HCT116 (cell line): ENCODE measurements around the gene TLCD1. TPM values are rescaled to one million over a fixed set of nuclear protein-coding genes. Genes with fewer than 3 reads are reported as not detected.
A peak's percentile ranks its signal among the peaks of the same experiment; 100 is the strongest.

Experiments
- ATAC-seq: fragments of 200-7000 bp; cut with Tn5 transposase; 2 replicates; pipeline ENCODE4 v1.9.1; 2020; ENCODE audit warnings: mild to moderate bottlenecking, moderate library complexity
- BruUV-seq: library from RNA; stranded (reverse); fragments of 400-500 nt; replicated peaks from 2 replicates; lab custom pipeline; 2021; lab: Mats Ljungman, UMichigan
- CTCF ChIA-PET: fragments of 300-600 bp; sonication (Branson Sonifier 250); formaldehyde crosslinking; loops from one replicate; lab custom pipeline; 2021; ENCODE audit warnings: antibody characterized with exemption; lab: Charles Lee
- POLR2A ChIA-PET: fragments of 300-600, 350-600 bp; sonication (Branson Sonifier 250); formaldehyde crosslinking; loops from one replicate; lab custom pipeline; 2021; ENCODE audit warnings: antibody characterized with exemption; lab: Charles Lee
- RAD21 ChIA-PET, 2 experiments: fragments of 300-600 bp; sonication (Branson Sonifier 250); formaldehyde crosslinking; loops; one replicate each; lab custom pipeline; 2023; ENCODE audit warnings: low total read pairs in 2 of 2; ENCODE audit not compliant: uncharacterized antibody in 2 of 2, unreplicated experiment in 2 of 2, low non-redundant PET in 1 of 2; lab: Charles Lee
- DNase-seq: peaks from one replicate; pipeline ENCODE4 v3.0.0-alpha.2; 2010; ENCODE audit warnings: low read depth, low spot score
- H2AFZ ChIP-seq: fragments of 200-600 bp; shearing (Covaris generic), sonication (generic); 2 replicates; pipeline ENCODE4 v1.6.1; 2017; ENCODE audit warnings: low read depth, mixed run types, mixed read lengths, antibody characterized with exemption, low read length; ENCODE audit not compliant: poor library complexity, severe bottlenecking
- H3K27ac ChIP-seq: 2 replicates; pipeline ENCODE4 v1.5.1; 2012; ENCODE audit warnings: low read depth, low read length
- H3K27me3 ChIP-seq: fragments of 200-600 bp; sonication (generic); 2 replicates; pipeline ENCODE4 v1.6.1; 2016; ENCODE audit warnings: mixed run types, low read length, mixed read lengths; ENCODE audit not compliant: insufficient read depth
- H3K36me3 ChIP-seq, 2 experiments: fragments of 200-500 bp in 1 of 2; fragments of 200-600 bp in 1 of 2; sonication (Bioruptor generic) in 1 of 2; sonication (generic) in 1 of 2; 2 replicates each; pipeline versions ENCODE4 v1.5.1 to v1.6.1; 2014 to 2016; ENCODE audit warnings: low read length in 2 of 2, inconsistent platforms in 1 of 2, mixed read lengths in 1 of 2, mixed run types in 1 of 2; ENCODE audit not compliant: insufficient read depth in 2 of 2, control insufficient read depth in 1 of 2
- H3K4me1 ChIP-seq, 2 experiments: fragments of 200-600 bp in 1 of 2; sonication (generic) in 1 of 2; 2 replicates each; pipeline versions ENCODE4 v1.5.1 to v1.6.1; 2012 to 2017; ENCODE audit warnings: low read length in 2 of 2, inconsistent platforms in 1 of 2, mild to moderate bottlenecking in 1 of 2, mixed read lengths in 1 of 2, mixed run types in 1 of 2, moderate library complexity in 1 of 2; ENCODE audit not compliant: insufficient read depth in 2 of 2, control insufficient read depth in 1 of 2
- H3K4me2 ChIP-seq: fragments of 200-600 bp; sonication (generic); 2 replicates; pipeline ENCODE4 v1.6.1; 2017; ENCODE audit warnings: mixed run types, low read length, mixed read lengths
- H3K4me3 ChIP-seq, 2 experiments: fragments of 200-600 bp in 1 of 2; sonication (generic) in 1 of 2; replicated peaks in 1 of 2; 2 replicates each; pipeline ENCODE4 v1.5.1; 2011 to 2016; ENCODE audit warnings: low read length in 2 of 2, control low read depth in 1 of 2, low read depth in 1 of 2, mild to moderate bottlenecking in 1 of 2, mixed read lengths in 1 of 2, mixed run types in 1 of 2
- H3K79me2 ChIP-seq: fragments of 200-600 bp; sonication (generic); 2 replicates; pipeline ENCODE4 v1.6.1; 2017; ENCODE audit warnings: mild to moderate bottlenecking, mixed run types, low read length, moderate library complexity, mixed read lengths; ENCODE audit not compliant: insufficient read depth
- H3K9ac ChIP-seq: fragments of 200-600 bp; sonication (generic); 2 replicates; pipeline ENCODE4 v1.6.1; 2016; ENCODE audit warnings: low read length, mixed read lengths
- H3K9me2 ChIP-seq: fragments of 200-600 bp; sonication (generic), shearing (Covaris generic); 2 replicates; pipeline ENCODE4 v1.6.1; 2017; ENCODE audit warnings: mixed run types, mild to moderate bottlenecking, moderate library complexity; ENCODE audit not compliant: insufficient read depth
- H3K9me3 ChIP-seq, 2 experiments: fragments of 200-500 bp in 1 of 2; fragments of 200-600 bp in 1 of 2; sonication (Bioruptor generic) in 1 of 2; sonication (generic) in 1 of 2; 2 replicates each; pipeline ENCODE4 v1.6.1; 2014 to 2017; ENCODE audit warnings: low read length in 2 of 2, mixed read lengths in 2 of 2, inconsistent platforms in 1 of 2, low read depth in 1 of 2, mild to moderate bottlenecking in 1 of 2, mixed run types in 1 of 2, moderate library complexity in 1 of 2; ENCODE audit not compliant: control insufficient read depth in 1 of 2, insufficient read depth in 1 of 2
- H4K20me1 ChIP-seq: fragments of 200-600 bp; sonication (generic), shearing (Covaris generic); 2 replicates; pipeline ENCODE4 v1.6.1; 2017; ENCODE audit warnings: mixed run types, mild to moderate bottlenecking, moderate library complexity; ENCODE audit not compliant: insufficient read depth
- CBX3 ChIP-seq: IDR thresholded peaks from 2 replicates; pipeline ENCODE4 v1.6.1; 2012; ENCODE audit warnings: low read depth
- FOSL1 ChIP-seq: IDR thresholded peaks from 2 replicates; pipeline ENCODE4 v1.6.1; 2012; ENCODE audit warnings: low read depth
- POLR2A ChIP-seq: IDR thresholded peaks from 2 replicates; pipeline ENCODE4 v1.7.0; 2011; ENCODE audit warnings: borderline replicate concordance; ENCODE audit not compliant: insufficient read depth, insufficient read length; ENCODE audit errors: extremely low read depth
- POLR2AphosphoS5 ChIP-seq: IDR thresholded peaks from 2 replicates; pipeline ENCODE4 v1.6.1; 2011; ENCODE audit warnings: mild to moderate bottlenecking, low read depth, low read length, moderate library complexity
- RAD21 ChIP-seq: IDR thresholded peaks from 2 replicates; pipeline ENCODE4 v1.6.1; 2012; ENCODE audit warnings: low read depth, mild to moderate bottlenecking
- SIN3A ChIP-seq: IDR thresholded peaks from 2 replicates; pipeline ENCODE4 v1.6.1; 2012; ENCODE audit warnings: low read depth
- SP1 ChIP-seq: IDR thresholded peaks from 2 replicates; pipeline ENCODE4 v1.6.1; 2012; ENCODE audit warnings: low read depth
- ZFX ChIP-seq: fragments of 450-650 bp; IDR thresholded peaks from 2 replicates; pipeline ENCODE4 v1.6.1; 2017
- intact Hi-C: fragments of 100-400 bp; cut with micrococcal nuclease; formaldehyde crosslinking; loops from 2 replicates; pipeline ENCODE4 v1.10.0; 2022
- total RNA-seq: library from RNA; stranded (reverse); gene quantifications from one replicate; pipeline ENCODE4 v1.2.1, GENCODE V29; 2021; ENCODE audit not compliant: unreplicated experiment
- TF ChIP-seq, protein P1 (sequence below): IDR thresholded peaks from 2 replicates; pipeline ENCODE4 v1.6.1; 2012
- TF ChIP-seq, protein P2 (sequence below), 3 experiments: fragments of 200-600 bp in 1 of 3; sonication (generic) in 1 of 3; IDR thresholded peaks in 2 of 3; conservative IDR thresholded peaks in 1 of 3; 2 replicates each; pipeline ENCODE4 v1.5.1; 2012 to 2017; ENCODE audit warnings: low read depth in 2 of 3, low read length in 2 of 3, antibody characterized with exemption in 1 of 3, borderline replicate concordance in 1 of 3, control low read depth in 1 of 3, mild to moderate bottlenecking in 1 of 3, mixed read lengths in 1 of 3, mixed run types in 1 of 3, moderate library complexity in 1 of 3; ENCODE audit not compliant: insufficient read depth in 1 of 3

TLCD1 gene
- total RNA-seq, 1 experiment from 2014 or later: 28.3 TPM

DNA sequence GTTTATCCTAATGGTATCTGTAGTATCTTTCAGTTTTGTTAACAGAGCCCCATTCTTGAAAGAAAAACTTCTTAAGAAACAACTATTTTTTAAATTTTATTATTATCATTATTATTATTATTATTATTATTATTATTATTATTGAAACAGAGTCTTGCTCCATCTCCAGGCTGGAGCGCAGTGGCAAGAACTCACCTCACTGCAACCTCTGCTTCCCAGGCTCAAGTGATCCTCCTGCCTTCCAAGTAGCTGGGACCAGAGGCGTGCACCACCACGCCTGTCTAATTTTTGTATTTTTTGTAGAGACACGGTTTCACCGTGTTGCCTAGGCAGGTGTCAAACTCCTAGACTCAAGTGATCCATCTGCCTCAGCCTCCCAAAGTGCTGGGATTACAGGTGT is 40.7 kb downstream of the TLCD1 start:
- POLR2A ChIA-PET: no interaction called here
- no peaks in the 10 kb centered on the region for H3K4me1 ChIP-seq
- peaks cover 86 to 88% of the 10 kb centered on the region in 2 experiments for H3K36me3 ChIP-seq
- ATAC-seq: no peak
- H3K9me2 ChIP-seq: no peaks in the 10 kb centered on the region
- CTCF ChIA-PET: no interaction called here
- TF ChIP-seq SIN3A (no peak), POLR2AphosphoS5 (no peak), ZFX (no peak), CBX3 (no peak), SP1 (no peak), FOSL1 (no peak)
- TF ChIP-seq, protein P1, sequence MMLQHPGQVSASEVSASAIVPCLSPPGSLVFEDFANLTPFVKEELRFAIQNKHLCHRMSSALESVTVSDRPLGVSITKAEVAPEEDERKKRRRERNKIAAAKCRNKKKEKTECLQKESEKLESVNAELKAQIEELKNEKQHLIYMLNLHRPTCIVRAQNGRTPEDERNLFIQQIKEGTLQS: no peak
- H2AFZ ChIP-seq: no peak overlapping the region
- no TSS peak for BruUV-seq
- no peak overlapping the region for H3K4me2 ChIP-seq
- no peaks in the 10 kb centered on the region for H3K79me2 ChIP-seq
- H3K27me3 ChIP-seq: no peaks in the 10 kb centered on the region
- intact Hi-C loops: no loop called here
- H4K20me1 ChIP-seq: no peaks in the 10 kb centered on the region
- RAD21 ChIA-PET: no interaction called here
- H3K9ac ChIP-seq: no peak overlapping the region
- no peak for DNase-seq
- no peak overlapping the region for H3K4me3 ChIP-seq
- H3K9me3 ChIP-seq: no peaks in the 10 kb centered on the region
- no peak overlapping the region for H3K27ac ChIP-seq

DNA sequence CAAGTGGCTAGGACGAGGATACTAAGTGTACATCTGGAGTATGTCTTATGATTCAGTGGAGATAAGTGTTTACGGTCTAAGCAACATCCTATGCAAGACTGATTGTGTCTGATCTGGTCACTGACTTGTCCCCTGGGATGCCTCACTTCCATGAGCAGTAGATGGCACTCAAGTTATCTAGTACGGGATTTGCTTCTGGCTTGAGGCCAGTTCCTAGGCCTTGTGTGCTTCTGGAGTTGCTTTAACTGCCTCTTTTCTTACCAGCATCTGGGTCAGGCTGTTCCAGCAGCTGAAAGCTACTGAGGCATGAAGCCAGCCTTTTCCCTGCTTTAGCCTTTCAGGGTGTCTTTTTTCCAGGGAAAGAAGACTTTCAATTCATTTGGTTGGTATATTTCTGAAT is 41.1 kb downstream of the TLCD1 start:
- ChIA-PET RAD21 (no interaction called here), CTCF (no interaction called here)
- no peaks in the 10 kb centered on the region for H3K4me1 ChIP-seq
- no peak for DNase-seq
- no peak for ATAC-seq
- no peak overlapping the region for H3K4me3 ChIP-seq
- H3K79me2 ChIP-seq: no peaks in the 10 kb centered on the region
- no TSS peak for BruUV-seq
- H3K27ac ChIP-seq: no peak overlapping the region
- H2AFZ ChIP-seq: no peak overlapping the region
- H3K36me3 ChIP-seq: peaks cover 84% of the 10 kb centered on the region in 2 experiments
- no peaks in the 10 kb centered on the region for H4K20me1 ChIP-seq
- peak; percentile 25; the same call in 1 of the 2 replicates for TF ChIP-seq RAD21
- TF ChIP-seq, protein P2, sequence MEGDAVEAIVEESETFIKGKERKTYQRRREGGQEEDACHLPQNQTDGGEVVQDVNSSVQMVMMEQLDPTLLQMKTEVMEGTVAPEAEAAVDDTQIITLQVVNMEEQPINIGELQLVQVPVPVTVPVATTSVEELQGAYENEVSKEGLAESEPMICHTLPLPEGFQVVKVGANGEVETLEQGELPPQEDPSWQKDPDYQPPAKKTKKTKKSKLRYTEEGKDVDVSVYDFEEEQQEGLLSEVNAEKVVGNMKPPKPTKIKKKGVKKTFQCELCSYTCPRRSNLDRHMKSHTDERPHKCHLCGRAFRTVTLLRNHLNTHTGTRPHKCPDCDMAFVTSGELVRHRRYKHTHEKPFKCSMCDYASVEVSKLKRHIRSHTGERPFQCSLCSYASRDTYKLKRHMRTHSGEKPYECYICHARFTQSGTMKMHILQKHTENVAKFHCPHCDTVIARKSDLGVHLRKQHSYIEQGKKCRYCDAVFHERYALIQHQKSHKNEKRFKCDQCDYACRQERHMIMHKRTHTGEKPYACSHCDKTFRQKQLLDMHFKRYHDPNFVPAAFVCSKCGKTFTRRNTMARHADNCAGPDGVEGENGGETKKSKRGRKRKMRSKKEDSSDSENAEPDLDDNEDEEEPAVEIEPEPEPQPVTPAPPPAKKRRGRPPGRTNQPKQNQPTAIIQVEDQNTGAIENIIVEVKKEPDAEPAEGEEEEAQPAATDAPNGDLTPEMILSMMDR (IDR thresholded peaks at IDR 0.05 in 2 of 3, conservative IDR thresholded peaks at IDR 0.05 in 1 of 3; ENCODE audit: borderline replicate concordance in 1 of 3, insufficient read depth in 1 of 3, low read depth in 2 of 3, low read length in 2 of 3): peak in 1 of 3 experiments; percentile 5; a peak in 1 of 6 replicates
- TF ChIP-seq POLR2A: no peak
- TF ChIP-seq, all 23 proteins: peak for 2
- Histone ChIP-seq H3K9me3 (no peaks in the 10 kb centered on the region), H3K4me2 (no peak overlapping the region), H3K9ac (no peak overlapping the region), H3K27me3 (no peaks in the 10 kb centered on the region), H3K9me2 (no peaks in the 10 kb centered on the region)
- POLR2A ChIA-PET: no interaction called here
- intact Hi-C loops: no loop called here
